HL-60 (cell line): ENCODE results near the gene ACTN1.
A peak's percentile ranks its signal among the peaks of the same experiment; 100 is the strongest.

Source experiments
- DNase-seq, 2 experiments: peaks; one replicate each; pipeline ENCODE4 v3.0.0-alpha.2; 2010 to 2020; ENCODE audit warnings: low read depth in 1 of 2, low spot score in 1 of 2
- H3K27ac ChIP-seq: fragments of 250-450 bp; sonication (Bioruptor Pico); replicated peaks from 2 replicates; pipeline ENCODE4 v1.5.1; 2020; ENCODE audit warnings: mild to moderate bottlenecking, moderate library complexity
- H3K27me3 ChIP-seq: fragments of 250-450 bp; sonication (Bioruptor Pico); 2 replicates; pipeline ENCODE4 v1.5.1; 2021; ENCODE audit warnings: mild to moderate bottlenecking, moderate library complexity; ENCODE audit not compliant: insufficient read depth, poor library complexity, severe bottlenecking
- H3K4me3 ChIP-seq: replicated peaks from 2 replicates; pipeline ENCODE4 v1.5.1; 2011; ENCODE audit warnings: mild to moderate bottlenecking, control low read depth, low read length; ENCODE audit not compliant: insufficient read depth
- GABPA ChIP-seq: IDR thresholded peaks from 2 replicates; pipeline ENCODE4 v1.6.1; 2012; ENCODE audit warnings: low read depth
- POLR2AphosphoS5 ChIP-seq: IDR thresholded peaks from 2 replicates; pipeline ENCODE4 v1.6.1; 2012; ENCODE audit warnings: low read depth
- SPI1 ChIP-seq: IDR thresholded peaks from 2 replicates; pipeline ENCODE4 v1.6.1; 2012; ENCODE audit warnings: low read depth, mild to moderate bottlenecking, borderline replicate concordance
- TF ChIP-seq, protein P1 (sequence below): IDR thresholded peaks from 2 replicates; pipeline ENCODE4 v1.6.1; 2012; ENCODE audit warnings: low read depth; ENCODE audit not compliant: insufficient replicate concordance
- TF ChIP-seq, protein P2 (sequence below): IDR thresholded peaks from one replicate; pipeline ENCODE4 v1.5.1; 2011; ENCODE audit warnings: low read length, control low read depth, inconsistent platforms; ENCODE audit not compliant: insufficient read depth

The ACTN1 gene

DNA sequence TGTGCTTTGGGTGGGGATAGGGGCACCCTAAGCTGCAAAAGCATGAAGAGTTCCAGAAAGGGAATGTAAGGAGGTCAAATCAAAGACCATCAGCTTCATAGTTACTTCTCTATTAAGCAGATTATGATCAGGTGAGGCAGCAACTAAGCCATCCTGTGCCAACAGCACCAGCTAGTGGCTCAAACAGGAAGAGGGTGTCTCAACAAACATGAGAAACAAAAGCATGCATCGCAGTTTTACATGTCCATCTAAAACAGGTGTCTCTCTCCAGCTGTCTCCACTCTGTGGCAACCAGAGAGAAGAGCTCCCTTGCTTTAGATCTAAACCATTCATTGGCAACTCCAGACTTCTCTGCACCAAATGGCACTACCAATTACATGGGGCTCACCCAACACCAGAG lies 52.9 kb downstream of the ACTN1 start:
- TF ChIP-seq, protein P1, sequence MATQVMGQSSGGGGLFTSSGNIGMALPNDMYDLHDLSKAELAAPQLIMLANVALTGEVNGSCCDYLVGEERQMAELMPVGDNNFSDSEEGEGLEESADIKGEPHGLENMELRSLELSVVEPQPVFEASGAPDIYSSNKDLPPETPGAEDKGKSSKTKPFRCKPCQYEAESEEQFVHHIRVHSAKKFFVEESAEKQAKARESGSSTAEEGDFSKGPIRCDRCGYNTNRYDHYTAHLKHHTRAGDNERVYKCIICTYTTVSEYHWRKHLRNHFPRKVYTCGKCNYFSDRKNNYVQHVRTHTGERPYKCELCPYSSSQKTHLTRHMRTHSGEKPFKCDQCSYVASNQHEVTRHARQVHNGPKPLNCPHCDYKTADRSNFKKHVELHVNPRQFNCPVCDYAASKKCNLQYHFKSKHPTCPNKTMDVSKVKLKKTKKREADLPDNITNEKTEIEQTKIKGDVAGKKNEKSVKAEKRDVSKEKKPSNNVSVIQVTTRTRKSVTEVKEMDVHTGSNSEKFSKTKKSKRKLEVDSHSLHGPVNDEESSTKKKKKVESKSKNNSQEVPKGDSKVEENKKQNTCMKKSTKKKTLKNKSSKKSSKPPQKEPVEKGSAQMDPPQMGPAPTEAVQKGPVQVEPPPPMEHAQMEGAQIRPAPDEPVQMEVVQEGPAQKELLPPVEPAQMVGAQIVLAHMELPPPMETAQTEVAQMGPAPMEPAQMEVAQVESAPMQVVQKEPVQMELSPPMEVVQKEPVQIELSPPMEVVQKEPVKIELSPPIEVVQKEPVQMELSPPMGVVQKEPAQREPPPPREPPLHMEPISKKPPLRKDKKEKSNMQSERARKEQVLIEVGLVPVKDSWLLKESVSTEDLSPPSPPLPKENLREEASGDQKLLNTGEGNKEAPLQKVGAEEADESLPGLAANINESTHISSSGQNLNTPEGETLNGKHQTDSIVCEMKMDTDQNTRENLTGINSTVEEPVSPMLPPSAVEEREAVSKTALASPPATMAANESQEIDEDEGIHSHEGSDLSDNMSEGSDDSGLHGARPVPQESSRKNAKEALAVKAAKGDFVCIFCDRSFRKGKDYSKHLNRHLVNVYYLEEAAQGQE: no peak
- TF ChIP-seq, protein P2, sequence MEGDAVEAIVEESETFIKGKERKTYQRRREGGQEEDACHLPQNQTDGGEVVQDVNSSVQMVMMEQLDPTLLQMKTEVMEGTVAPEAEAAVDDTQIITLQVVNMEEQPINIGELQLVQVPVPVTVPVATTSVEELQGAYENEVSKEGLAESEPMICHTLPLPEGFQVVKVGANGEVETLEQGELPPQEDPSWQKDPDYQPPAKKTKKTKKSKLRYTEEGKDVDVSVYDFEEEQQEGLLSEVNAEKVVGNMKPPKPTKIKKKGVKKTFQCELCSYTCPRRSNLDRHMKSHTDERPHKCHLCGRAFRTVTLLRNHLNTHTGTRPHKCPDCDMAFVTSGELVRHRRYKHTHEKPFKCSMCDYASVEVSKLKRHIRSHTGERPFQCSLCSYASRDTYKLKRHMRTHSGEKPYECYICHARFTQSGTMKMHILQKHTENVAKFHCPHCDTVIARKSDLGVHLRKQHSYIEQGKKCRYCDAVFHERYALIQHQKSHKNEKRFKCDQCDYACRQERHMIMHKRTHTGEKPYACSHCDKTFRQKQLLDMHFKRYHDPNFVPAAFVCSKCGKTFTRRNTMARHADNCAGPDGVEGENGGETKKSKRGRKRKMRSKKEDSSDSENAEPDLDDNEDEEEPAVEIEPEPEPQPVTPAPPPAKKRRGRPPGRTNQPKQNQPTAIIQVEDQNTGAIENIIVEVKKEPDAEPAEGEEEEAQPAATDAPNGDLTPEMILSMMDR: peak; percentile 13

DNA sequence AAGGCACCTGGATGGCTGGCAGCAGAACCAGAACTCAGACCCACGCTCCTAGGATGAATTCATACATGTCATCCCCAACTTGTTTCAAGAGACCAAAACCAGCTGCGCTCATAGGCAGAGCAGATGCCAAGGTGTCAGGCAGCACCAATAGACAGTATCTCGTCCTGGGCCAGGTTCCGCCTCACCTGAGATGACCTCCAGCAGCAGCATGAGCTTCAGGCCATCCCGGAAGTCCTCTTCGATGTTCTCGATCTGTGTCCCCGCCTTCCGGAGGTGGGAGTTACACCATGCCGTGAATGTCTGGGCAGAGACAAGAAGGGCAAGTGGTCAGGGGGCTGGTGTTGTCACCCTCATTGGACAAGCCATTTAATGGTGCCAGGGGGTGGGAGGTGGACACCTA lies 53.7 kb downstream of the ACTN1 start:
- no peaks in the 10 kb centered on the region for H3K27me3 ChIP-seq
- no peak overlapping the region for H3K4me3 ChIP-seq
- H3K27ac ChIP-seq: no peak overlapping the region
- TF ChIP-seq SPI1 (no peak), POLR2AphosphoS5 (no peak), GABPA (no peak)
- TF ChIP-seq, protein P1: no peak
- TF ChIP-seq, protein P2: no peak
- DNase-seq: no peak

More for the DNA sequence above, 52.9 kb downstream of the ACTN1 start:
- no peak for DNase-seq
- H3K27ac ChIP-seq: no peak overlapping the region
- no peaks in the 10 kb centered on the region for H3K27me3 ChIP-seq
- H3K4me3 ChIP-seq: no peak overlapping the region

DNA sequence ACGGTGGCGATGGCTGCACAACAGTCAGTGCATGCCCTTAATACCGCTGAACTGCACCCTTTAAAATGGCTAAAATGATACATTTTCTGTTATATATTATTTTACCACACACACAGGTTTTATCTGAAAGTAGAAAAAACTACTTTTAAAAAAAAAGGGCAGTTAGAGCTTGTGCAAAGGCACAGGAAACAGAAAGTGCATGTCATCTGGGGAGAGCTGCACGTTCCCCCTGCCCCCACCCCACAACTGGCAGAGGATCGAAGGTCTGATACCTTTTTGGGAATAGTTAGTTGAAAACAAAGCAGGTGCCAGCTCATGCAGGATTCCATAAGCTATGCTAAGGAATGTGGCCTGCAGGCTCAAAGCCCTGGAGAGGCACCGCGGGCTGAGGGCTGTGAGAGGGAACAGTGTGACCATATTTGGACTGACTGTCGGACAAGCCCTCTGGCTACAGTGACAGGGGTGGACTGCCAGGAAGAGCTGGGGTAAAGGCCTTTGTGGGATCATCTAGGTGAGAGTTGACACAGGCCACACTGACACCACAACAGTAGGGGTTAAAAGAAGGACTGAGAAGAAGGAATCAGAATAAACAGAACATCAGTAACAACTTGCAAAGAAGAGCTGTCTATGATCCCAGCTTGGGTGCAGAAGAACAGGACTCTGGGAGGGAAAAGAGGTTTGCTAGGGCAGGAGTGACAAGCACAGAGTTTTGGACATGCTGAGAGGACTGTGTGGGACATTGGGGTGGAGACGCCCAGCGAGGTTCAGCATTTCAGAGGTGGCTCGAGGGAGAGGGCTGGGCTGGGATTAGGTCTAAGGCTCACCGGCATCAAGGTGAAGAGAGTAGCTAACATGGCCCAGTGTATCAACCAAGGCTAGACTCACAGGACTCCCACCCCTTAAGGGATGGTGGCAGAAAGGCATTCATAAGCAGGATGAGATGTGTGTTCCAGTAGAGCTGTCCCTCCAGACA lies 54.6 kb downstream of the ACTN1 start:
- H3K4me3 ChIP-seq: no peak overlapping the region
- TF ChIP-seq, protein P1: no peak
- TF ChIP-seq SPI1 (no peak), GABPA (no peak), POLR2AphosphoS5 (no peak)
- TF ChIP-seq, protein P2: no peak
- H3K27me3 ChIP-seq: no peaks in the 10 kb centered on the region
- DNase-seq: no peak
- peak overlapping the region; percentile 45 for H3K27ac ChIP-seq
